ENCODE results near the gene TMEM11.

- TF ChIP-seq CEBPB (IDR thresholded peaks at IDR 0.05; ENCODE audit: low read depth, low read length) (no peak), MAFK (IDR thresholded peaks at IDR 0.05; ENCODE audit: low read depth, low read length) (no peak), CTCF (conservative IDR thresholded peaks at IDR 0.05; ENCODE audit: low read depth, low read length) (no peak), MAZ (IDR thresholded peaks at IDR 0.05; ENCODE audit: borderline replicate concordance, low read depth, low read length) (no peak), POLR2A (IDR thresholded peaks at IDR 0.05; ENCODE audit: low read depth, low read length) (no peak), USF2 (IDR thresholded peaks at IDR 0.05; ENCODE audit: low read depth, low read length) (no peak), SMC3 (IDR thresholded peaks at IDR 0.05; ENCODE audit: low read depth, low read length) (no peak), RAD21 (IDR thresholded peaks at IDR 0.05; ENCODE audit: low read length) (no peak), RCOR1 (IDR thresholded peaks at IDR 0.05; ENCODE audit: insufficient replicate concordance, low read length) (no peak), BHLHE40 (IDR thresholded peaks at IDR 0.05; ENCODE audit: low read depth, low read length) (no peak), MXI1 (IDR thresholded peaks at IDR 0.05; ENCODE audit: borderline replicate concordance, low read depth, low read length) (no peak)
Measured at GRCh38 chr17:21201298-21201595, 12.7 kb downstream of the TMEM11 start.

All from IMR-90 (cell line).